ENCODE measurements around the gene NEK5.

- TF ChIP-seq CTCF (IDR thresholded peaks at IDR 0.05), result no peak
- no peak for TF ChIP-seq ZFX (IDR thresholded peaks at IDR 0.05; ENCODE audit: borderline replicate concordance)
Observed at GRCh38 chr13:52082601-52083000, 46.3 kb downstream of the NEK5 start.

Data from 22Rv1 (cell line).